ENCODE results near the gene PACS1.

- no peak for TF ChIP-seq CTCF (conservative IDR thresholded peaks at IDR 0.05; ENCODE audit: low read length)
- no peak for TF ChIP-seq EZH2phosphoT487 (IDR thresholded peaks at IDR 0.05; ENCODE audit: borderline replicate concordance)
Measured at GRCh38 chr11:66150140-66150539, 80.1 kb downstream of the PACS1 start.
